Measurements from ENCODE around the gene ILF3. TPM values are rescaled to one million over a fixed set of nuclear protein-coding genes. Genes with fewer than 3 reads are reported as not detected.
"Not testable (repeated sequence)": the region's sequence is repeated elsewhere in the genome, so short reads cannot be mapped to it uniquely, and the experiment has no call there.

The ILF3 gene
- total and polyA plus RNA-seq, 3 donors from 2014 or later, result 246 to 263 (median 253) TPM

DNA sequence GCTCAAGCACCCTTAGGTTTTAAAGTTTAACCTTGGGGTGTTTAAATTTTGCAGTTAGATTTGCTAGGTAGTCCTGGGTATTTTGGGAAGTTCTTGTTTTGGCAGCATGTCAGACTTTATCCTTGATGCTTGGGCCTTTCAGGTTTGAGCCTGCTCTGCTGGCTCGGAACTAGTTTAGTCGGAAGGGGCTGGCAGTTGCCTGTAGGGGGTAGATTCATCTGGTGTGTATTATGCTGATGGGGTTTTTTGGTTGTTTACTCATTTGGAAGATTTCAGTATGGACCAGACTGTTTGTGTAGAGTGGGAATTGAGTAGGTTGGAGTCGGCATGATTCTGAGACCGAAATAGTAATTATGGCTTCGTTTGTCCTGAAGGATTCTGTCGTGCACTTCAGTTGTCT lies 15.1 kb downstream of the ILF3 start:
- Histone ChIP-seq H3K4me1 (peaks cover 22% of the 10 kb centered on the region), H3K9me3 (no peaks in the 10 kb centered on the region), H3K27me3 (no peaks in the 10 kb centered on the region), H3K4me3 (no peak overlapping the region), H3K27ac (no peak overlapping the region), H3K36me3 (ENCODE audit: low read depth, missing control alignments) (no peaks in the 10 kb centered on the region)
- no peak for TF ChIP-seq POLR2A (IDR thresholded peaks at IDR 0.05)
- TF ChIP-seq, protein P1, sequence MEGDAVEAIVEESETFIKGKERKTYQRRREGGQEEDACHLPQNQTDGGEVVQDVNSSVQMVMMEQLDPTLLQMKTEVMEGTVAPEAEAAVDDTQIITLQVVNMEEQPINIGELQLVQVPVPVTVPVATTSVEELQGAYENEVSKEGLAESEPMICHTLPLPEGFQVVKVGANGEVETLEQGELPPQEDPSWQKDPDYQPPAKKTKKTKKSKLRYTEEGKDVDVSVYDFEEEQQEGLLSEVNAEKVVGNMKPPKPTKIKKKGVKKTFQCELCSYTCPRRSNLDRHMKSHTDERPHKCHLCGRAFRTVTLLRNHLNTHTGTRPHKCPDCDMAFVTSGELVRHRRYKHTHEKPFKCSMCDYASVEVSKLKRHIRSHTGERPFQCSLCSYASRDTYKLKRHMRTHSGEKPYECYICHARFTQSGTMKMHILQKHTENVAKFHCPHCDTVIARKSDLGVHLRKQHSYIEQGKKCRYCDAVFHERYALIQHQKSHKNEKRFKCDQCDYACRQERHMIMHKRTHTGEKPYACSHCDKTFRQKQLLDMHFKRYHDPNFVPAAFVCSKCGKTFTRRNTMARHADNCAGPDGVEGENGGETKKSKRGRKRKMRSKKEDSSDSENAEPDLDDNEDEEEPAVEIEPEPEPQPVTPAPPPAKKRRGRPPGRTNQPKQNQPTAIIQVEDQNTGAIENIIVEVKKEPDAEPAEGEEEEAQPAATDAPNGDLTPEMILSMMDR (IDR thresholded peaks at IDR 0.05), result no peak
- DNase-seq, result no peak
- WGBS, 2 donors, result 72 to 84% methylated on average over 6 of the region's 6 CpGs
- intact Hi-C loops (cut with DNase I; ENCODE audit: low total_unique reads), result no loop called here

DNA sequence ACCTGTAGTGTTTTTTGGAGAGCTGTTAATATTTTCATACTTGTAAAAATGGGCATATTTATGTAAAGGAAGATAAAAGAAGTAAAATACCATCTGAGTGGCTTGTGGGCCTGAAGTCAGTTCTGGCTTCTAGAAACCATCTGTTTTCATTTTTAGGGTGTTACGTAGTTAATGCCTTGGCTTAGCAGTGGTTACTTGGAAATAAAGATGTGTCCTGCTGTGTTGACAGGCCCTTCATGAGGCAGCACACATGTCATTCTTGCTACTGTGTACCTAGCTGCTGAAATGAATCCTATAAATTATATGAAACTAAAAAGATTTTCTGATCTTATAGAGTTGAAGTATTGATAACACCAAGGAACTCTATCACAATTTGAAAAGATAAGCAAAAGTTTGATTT lies 16.0 kb downstream of the ILF3 start:
- no peak for DNase-seq
- H3K9me3 ChIP-seq, result no peaks in the 10 kb centered on the region
- TF ChIP-seq, protein P1 (IDR thresholded peaks at IDR 0.05), result no peak
- no peak for TF ChIP-seq POLR2A (IDR thresholded peaks at IDR 0.05)
- peaks cover 22% of the 10 kb centered on the region for H3K4me1 ChIP-seq
- no peak overlapping the region for H3K27ac ChIP-seq
- H3K36me3 ChIP-seq (ENCODE audit: low read depth, missing control alignments), result no peaks in the 10 kb centered on the region
- no peaks in the 10 kb centered on the region for H3K27me3 ChIP-seq
- H3K4me3 ChIP-seq, result no peak overlapping the region
- WGBS, 2 donors, result 35 to 67% methylated on average over 1 of the region's 1 CpG
- intact Hi-C loops (cut with DNase I; ENCODE audit: low total_unique reads), result no loop called here

DNA sequence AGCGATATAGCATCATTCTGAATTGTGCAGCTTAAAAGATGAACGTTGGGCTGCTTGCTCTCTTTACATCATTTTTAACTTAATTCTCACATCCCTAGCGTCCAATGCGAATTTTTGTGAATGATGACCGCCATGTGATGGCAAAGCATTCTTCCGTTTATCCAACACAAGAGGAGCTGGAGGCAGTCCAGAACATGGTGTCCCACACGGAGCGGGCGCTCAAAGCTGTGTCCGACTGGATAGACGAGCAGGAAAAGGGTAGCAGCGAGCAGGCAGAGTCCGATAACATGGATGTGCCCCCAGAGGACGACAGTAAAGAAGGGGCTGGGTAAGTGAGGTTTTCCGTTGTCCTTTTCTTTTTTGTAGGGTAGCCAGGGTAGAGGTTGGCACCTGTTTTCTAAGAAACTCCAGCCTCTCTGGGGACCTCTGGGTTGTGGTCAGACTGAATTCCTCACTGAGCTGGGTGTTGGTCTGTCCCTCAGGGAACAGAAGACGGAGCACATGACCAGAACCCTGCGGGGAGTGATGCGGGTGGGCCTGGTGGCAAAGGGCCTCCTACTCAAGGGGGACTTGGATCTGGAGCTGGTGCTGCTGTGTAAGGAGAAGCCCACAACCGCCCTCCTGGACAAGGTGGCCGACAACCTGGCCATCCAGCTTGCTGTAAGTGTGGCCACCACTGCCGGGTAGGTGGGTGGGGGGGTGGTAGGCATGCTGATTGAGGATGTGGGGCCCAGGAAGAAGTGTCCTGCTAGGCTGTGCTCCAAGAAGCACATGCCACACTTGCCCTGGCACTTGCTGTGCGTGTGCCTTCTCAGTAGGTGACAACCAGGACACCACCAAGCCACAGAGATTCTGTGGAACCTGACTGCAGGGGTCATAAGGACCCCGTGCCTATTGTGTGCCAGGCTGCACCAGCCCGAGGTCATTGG lies 17.0 kb downstream of the ILF3 start:
- WGBS, 2 donors, result 62 to 74% methylated on average over 20 to 24 of the region's 24 CpGs
- peaks cover 22% of the 10 kb centered on the region for H3K4me1 ChIP-seq
- no peaks in the 10 kb centered on the region for H3K36me3 ChIP-seq (ENCODE audit: low read depth, missing control alignments)
- no peaks in the 10 kb centered on the region for H3K27me3 ChIP-seq
- DNase-seq, result no peak
- no peak overlapping the region for H3K4me3 ChIP-seq
- intact Hi-C loops (cut with DNase I; ENCODE audit: low total_unique reads), result no loop called here
- no peaks in the 10 kb centered on the region for H3K9me3 ChIP-seq
- H3K27ac ChIP-seq, result no peak overlapping the region
- TF ChIP-seq, protein P1 (IDR thresholded peaks at IDR 0.05), result no peak
- TF ChIP-seq POLR2A (IDR thresholded peaks at IDR 0.05), result no peak

DNA sequence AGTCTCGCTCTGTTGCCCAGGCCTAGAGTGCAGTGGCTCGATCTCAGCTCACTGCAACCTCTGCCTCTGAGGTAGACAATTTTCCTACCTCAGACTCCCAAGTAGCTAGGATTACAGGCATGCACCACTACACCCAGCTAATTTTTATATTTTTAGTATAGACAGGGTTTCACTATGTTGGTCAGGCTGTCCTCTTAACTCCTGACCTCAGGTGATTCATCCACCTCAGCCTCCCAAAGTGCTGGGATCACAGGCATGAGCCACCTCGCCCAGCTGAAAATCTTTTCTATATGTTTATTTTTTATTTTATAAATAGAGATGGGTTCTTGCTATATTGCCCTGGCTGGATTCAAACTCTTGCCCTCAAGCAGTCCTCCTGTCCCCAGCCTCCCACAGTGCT lies 17.8 kb downstream of the ILF3 start:
- H3K9me3 ChIP-seq; H3K27ac ChIP-seq; H3K4me3 ChIP-seq; DNase-seq; H3K27me3 ChIP-seq; intact Hi-C loops (cut with DNase I; ENCODE audit: low total_unique reads); H3K36me3 ChIP-seq (ENCODE audit: low read depth, missing control alignments): not testable (repeated sequence)
- WGBS, 2 donors, result 82 to 96% methylated on average over 3 of the region's 3 CpGs
- H3K4me1 ChIP-seq, result peaks cover 22% of the 10 kb centered on the region

DNA sequence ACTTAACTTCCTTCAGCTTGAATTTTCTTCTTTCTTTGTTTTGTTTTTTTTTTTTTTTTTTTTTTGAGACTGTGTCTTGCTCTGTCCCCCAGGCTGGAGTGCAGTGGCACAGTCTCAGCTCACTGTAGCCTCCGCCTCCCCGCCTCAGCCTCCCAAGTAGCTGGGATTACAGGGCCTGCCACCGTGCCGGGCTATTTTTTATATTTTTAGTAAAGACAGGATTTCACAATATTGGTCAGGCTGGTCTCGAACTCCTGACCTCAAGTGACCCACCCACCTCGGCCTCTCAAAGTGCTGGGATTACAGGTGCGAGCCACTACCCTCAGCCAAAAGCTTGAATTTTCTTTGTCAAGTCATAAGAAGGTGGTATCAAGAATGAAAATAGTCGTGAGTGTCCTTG lies 21.1 kb downstream of the ILF3 start:
- 84 to 86% methylated on average over 8 of the region's 8 CpGs for WGBS, 2 donors
- H3K27ac ChIP-seq; H3K36me3 ChIP-seq (ENCODE audit: low read depth, missing control alignments); DNase-seq; H3K9me3 ChIP-seq; H3K27me3 ChIP-seq; intact Hi-C loops (cut with DNase I; ENCODE audit: low total_unique reads); H3K4me3 ChIP-seq: not testable (repeated sequence)
- H3K4me1 ChIP-seq, result peaks cover 10% of the 10 kb centered on the region

DNA sequence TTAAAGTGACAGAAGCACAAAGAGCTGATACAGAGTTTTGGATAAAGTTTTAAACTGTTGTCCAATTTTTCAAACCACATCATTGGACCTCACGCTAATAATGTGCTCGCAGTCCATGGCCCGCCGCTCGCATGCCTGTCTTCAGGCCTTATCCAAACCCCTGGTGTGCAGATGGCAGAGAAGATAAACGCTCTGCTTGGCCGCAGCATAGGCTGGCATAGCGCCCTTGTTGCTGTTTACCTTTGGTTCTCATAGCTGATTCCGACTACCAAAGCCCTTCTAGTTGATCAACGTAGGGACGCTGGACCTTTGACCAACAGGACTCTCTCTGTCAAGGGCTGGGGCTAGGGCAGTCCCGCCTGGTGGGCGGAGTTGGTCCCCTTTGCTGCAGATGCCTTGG lies 23.6 kb downstream of the ILF3 start:
- H3K27me3 ChIP-seq, result no peaks in the 10 kb centered on the region
- H3K9me3 ChIP-seq, result no peaks in the 10 kb centered on the region
- H3K36me3 ChIP-seq (ENCODE audit: low read depth, missing control alignments), result no peaks in the 10 kb centered on the region
- 92 to 94% methylated on average over 13 of the region's 13 CpGs for WGBS, 2 donors
- no peak for DNase-seq
- no peak overlapping the region for H3K4me3 ChIP-seq
- TF ChIP-seq POLR2A (IDR thresholded peaks at IDR 0.05), result no peak
- TF ChIP-seq, protein P1 (IDR thresholded peaks at IDR 0.05), result no peak
- intact Hi-C loops (cut with DNase I; ENCODE audit: low total_unique reads), result no loop called here
- no peaks in the 10 kb centered on the region for H3K4me1 ChIP-seq
- no peak overlapping the region for H3K27ac ChIP-seq
